ENCODE results near the gene SLX9.

DNA sequence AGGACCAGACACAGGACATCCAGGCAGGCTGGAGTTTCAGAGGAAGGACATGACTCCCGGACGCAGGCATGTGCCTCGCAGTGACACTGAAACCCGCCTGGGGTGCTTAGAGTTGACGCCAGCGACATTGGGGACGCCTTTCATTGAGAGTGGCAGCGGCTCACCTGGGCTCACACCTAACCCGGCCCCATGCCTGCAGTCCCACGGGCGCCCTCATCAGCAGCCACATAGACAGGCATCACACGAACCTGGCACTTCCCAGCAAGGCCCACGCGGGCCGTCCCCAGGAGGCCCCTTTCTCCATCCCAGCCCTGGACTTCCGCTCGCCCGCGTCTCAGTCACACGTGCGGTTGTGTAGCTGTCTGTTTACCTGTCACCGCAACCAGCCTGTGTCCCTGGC, 36.1 kb upstream of the SLX9 start:
- TF ChIP-seq, protein P1, sequence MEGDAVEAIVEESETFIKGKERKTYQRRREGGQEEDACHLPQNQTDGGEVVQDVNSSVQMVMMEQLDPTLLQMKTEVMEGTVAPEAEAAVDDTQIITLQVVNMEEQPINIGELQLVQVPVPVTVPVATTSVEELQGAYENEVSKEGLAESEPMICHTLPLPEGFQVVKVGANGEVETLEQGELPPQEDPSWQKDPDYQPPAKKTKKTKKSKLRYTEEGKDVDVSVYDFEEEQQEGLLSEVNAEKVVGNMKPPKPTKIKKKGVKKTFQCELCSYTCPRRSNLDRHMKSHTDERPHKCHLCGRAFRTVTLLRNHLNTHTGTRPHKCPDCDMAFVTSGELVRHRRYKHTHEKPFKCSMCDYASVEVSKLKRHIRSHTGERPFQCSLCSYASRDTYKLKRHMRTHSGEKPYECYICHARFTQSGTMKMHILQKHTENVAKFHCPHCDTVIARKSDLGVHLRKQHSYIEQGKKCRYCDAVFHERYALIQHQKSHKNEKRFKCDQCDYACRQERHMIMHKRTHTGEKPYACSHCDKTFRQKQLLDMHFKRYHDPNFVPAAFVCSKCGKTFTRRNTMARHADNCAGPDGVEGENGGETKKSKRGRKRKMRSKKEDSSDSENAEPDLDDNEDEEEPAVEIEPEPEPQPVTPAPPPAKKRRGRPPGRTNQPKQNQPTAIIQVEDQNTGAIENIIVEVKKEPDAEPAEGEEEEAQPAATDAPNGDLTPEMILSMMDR (IDR thresholded peaks at IDR 0.05), result no peak
- no peak for TF ChIP-seq ZFX (IDR thresholded peaks at IDR 0.05; ENCODE audit: borderline replicate concordance)
